ENCODE results near the gene C11orf86. TPM values are rescaled to one million over a fixed set of nuclear protein-coding genes. Genes with fewer than 3 reads are reported as not detected.
"Not testable (repeated sequence)": the region's sequence is repeated elsewhere in the genome, so short reads cannot be mapped to it uniquely, and the experiment has no call there.

Gene C11orf86
- total RNA-seq, 1 donor from 2014 or later, result not detected

GRCh38 chr11:66987924-66988637 lies 13.0 kb downstream of the C11orf86 start:
- Histone ChIP-seq H3K4me3 (no peak overlapping the region), H3K36me3 (no peaks in the 10 kb centered on the region), H3K9me3 (no peaks in the 10 kb centered on the region), H3K27ac (no peak overlapping the region), H3K4me1 (peaks cover 9% of the 10 kb centered on the region), H3K27me3 (no peaks in the 10 kb centered on the region)
- TF ChIP-seq CTCF (IDR thresholded peaks at IDR 0.05) (no peak), POLR2AphosphoS5 (IDR thresholded peaks at IDR 0.05; ENCODE audit: insufficient read depth in 1 of 2, low read depth in 1 of 2) (no peak), POLR2A (IDR thresholded peaks at IDR 0.05) (no peak)
- intact Hi-C loops (cut with DNase I), result no loop called here
- DNase-seq (ENCODE audit: extremely low spot score in 2 of 2), result no peak

GRCh38 chr11:66988741-66989140 lies 13.6 kb downstream of the C11orf86 start:
- H3K9me3 ChIP-seq; H3K27me3 ChIP-seq; H3K4me3 ChIP-seq; DNase-seq (ENCODE audit: extremely low spot score in 2 of 2); H3K36me3 ChIP-seq; intact Hi-C loops (cut with DNase I); H3K27ac ChIP-seq; H3K4me1 ChIP-seq: not testable (repeated sequence)

GRCh38 chr11:66989360-66989759 lies 14.3 kb downstream of the C11orf86 start:
- H3K27ac ChIP-seq; H3K4me1 ChIP-seq; H3K27me3 ChIP-seq; H3K9me3 ChIP-seq; DNase-seq (ENCODE audit: extremely low spot score in 2 of 2); H3K4me3 ChIP-seq; intact Hi-C loops (cut with DNase I); H3K36me3 ChIP-seq: not testable (repeated sequence)

- H3K27ac ChIP-seq, result no peak overlapping the region
- TF ChIP-seq CTCF (IDR thresholded peaks at IDR 0.05) (no peak), POLR2AphosphoS5 (IDR thresholded peaks at IDR 0.05; ENCODE audit: insufficient read depth in 1 of 2, low read depth in 1 of 2) (no peak), POLR2A (IDR thresholded peaks at IDR 0.05) (no peak)
- H3K27me3 ChIP-seq, result no peaks in the 10 kb centered on the region
- DNase-seq (ENCODE audit: extremely low spot score in 2 of 2), result no peak
- intact Hi-C loops (cut with DNase I), result no loop called here
- H3K4me3 ChIP-seq, result no peak overlapping the region
- no peaks in the 10 kb centered on the region for H3K4me1 ChIP-seq
- H3K9me3 ChIP-seq, result no peaks in the 10 kb centered on the region
- no peaks in the 10 kb centered on the region for H3K36me3 ChIP-seq
These were observed 16.9 kb downstream of the C11orf86 start for GRCh38 chr11:66992041-66992440.

- Histone ChIP-seq H3K4me1 (no peaks in the 10 kb centered on the region), H3K4me3 (no peak overlapping the region), H3K9me3 (no peaks in the 10 kb centered on the region), H3K27me3 (no peaks in the 10 kb centered on the region), H3K36me3 (no peaks in the 10 kb centered on the region), H3K27ac (no peak overlapping the region)
- no peak for TF ChIP-seq POLR2AphosphoS5 (IDR thresholded peaks at IDR 0.05; ENCODE audit: insufficient read depth in 1 of 2, low read depth in 1 of 2)
- TF ChIP-seq POLR2A (IDR thresholded peaks at IDR 0.05), result no peak
- intact Hi-C loops (cut with DNase I), result no loop called here
- DNase-seq (ENCODE audit: extremely low spot score in 2 of 2), result no peak
These were observed 21.6 kb downstream of the C11orf86 start for GRCh38 chr11:66996609-66997273.

GRCh38 chr11:66999555-66999954 lies 24.5 kb downstream of the C11orf86 start:
- H3K4me3 ChIP-seq, result no peak overlapping the region
- TF ChIP-seq POLR2AphosphoS5 (IDR thresholded peaks at IDR 0.05; ENCODE audit: insufficient read depth in 1 of 2, low read depth in 1 of 2) (no peak), POLR2A (IDR thresholded peaks at IDR 0.05) (no peak), CTCF (IDR thresholded peaks at IDR 0.05) (no peak)
- intact Hi-C loops (cut with DNase I), result no loop called here
- no peaks in the 10 kb centered on the region for H3K36me3 ChIP-seq
- no peaks in the 10 kb centered on the region for H3K9me3 ChIP-seq
- no peaks in the 10 kb centered on the region for H3K4me1 ChIP-seq
- no peaks in the 10 kb centered on the region for H3K27me3 ChIP-seq
- H3K27ac ChIP-seq, result no peak overlapping the region
- no peak for DNase-seq (ENCODE audit: extremely low spot score in 2 of 2)

Data from vagina (tissue), 2 donors.